Measurements from ENCODE around the gene ACAT2. TPM values are rescaled to one million over a fixed set of nuclear protein-coding genes. Genes with fewer than 3 reads are reported as not detected.
"Not testable (repeated sequence)": the region's sequence is repeated elsewhere in the genome, so short reads cannot be mapped to it uniquely, and the experiment has no call there.

The ACAT2 gene
- total RNA-seq: 26.6 and 34.1 TPM in 2 replicates

GRCh38 chr6:159761873-159762680 is at the start of gene ACAT2:
Gene ACAT2 (plus strand): TSS chr6:159762045. CDS start chr6:159762088, 43 bp downstream.
- peaks cover 4% of the 10 kb centered on the region for H3K36me3 ChIP-seq (ENCODE audit: control insufficient read depth, insufficient read depth, low read length)
- H3K4me3 ChIP-seq (ENCODE audit: low read depth, low read length): peak within 1 kb of the TSS; percentile 63
- no peak for TF ChIP-seq CTCF (IDR thresholded peaks at IDR 0.05; ENCODE audit: insufficient read depth, low read length, poor library complexity, severe bottlenecking)
- no peaks in the 10 kb centered on the region for H3K27me3 ChIP-seq (ENCODE audit: control insufficient read depth, insufficient read depth, low read length)
- DNase-seq (ENCODE audit: low read depth): peak; percentile 71

- not testable (repeated sequence) for H3K4me3 ChIP-seq (ENCODE audit: low read depth, low read length); H3K27me3 ChIP-seq (ENCODE audit: control insufficient read depth, insufficient read depth, low read length); H3K36me3 ChIP-seq (ENCODE audit: control insufficient read depth, insufficient read depth, low read length); DNase-seq (ENCODE audit: low read depth)
Measured at GRCh38 chr6:159712389-159712788, 49.5 kb upstream of the ACAT2 start.

GRCh38 chr6:159713984-159714383 is 47.9 kb upstream of the ACAT2 start:
- no peak overlapping the region for H3K4me3 ChIP-seq (ENCODE audit: low read depth, low read length)
- no peak for DNase-seq (ENCODE audit: low read depth)
- no peaks in the 10 kb centered on the region for H3K36me3 ChIP-seq (ENCODE audit: control insufficient read depth, insufficient read depth, low read length)
- TF ChIP-seq CTCF (IDR thresholded peaks at IDR 0.05; ENCODE audit: insufficient read depth, low read length, poor library complexity, severe bottlenecking): no peak
- H3K27me3 ChIP-seq (ENCODE audit: control insufficient read depth, insufficient read depth, low read length): no peaks in the 10 kb centered on the region

- no peaks in the 10 kb centered on the region for H3K27me3 ChIP-seq (ENCODE audit: control insufficient read depth, insufficient read depth, low read length)
- no peaks in the 10 kb centered on the region for H3K36me3 ChIP-seq (ENCODE audit: control insufficient read depth, insufficient read depth, low read length)
- H3K4me3 ChIP-seq (ENCODE audit: low read depth, low read length): no peak overlapping the region
- no peak for DNase-seq (ENCODE audit: low read depth)
- TF ChIP-seq CTCF (IDR thresholded peaks at IDR 0.05; ENCODE audit: insufficient read depth, low read length, poor library complexity, severe bottlenecking): no peak
Measured at GRCh38 chr6:159714404-159714803, 47.4 kb upstream of the ACAT2 start.

GRCh38 chr6:159715166-159715565 is 46.7 kb upstream of the ACAT2 start:
- Histone ChIP-seq H3K4me3 (ENCODE audit: low read depth, low read length) (no peak overlapping the region), H3K36me3 (ENCODE audit: control insufficient read depth, insufficient read depth, low read length) (no peaks in the 10 kb centered on the region), H3K27me3 (ENCODE audit: control insufficient read depth, insufficient read depth, low read length) (no peaks in the 10 kb centered on the region)
- TF ChIP-seq CTCF (IDR thresholded peaks at IDR 0.05; ENCODE audit: insufficient read depth, low read length, poor library complexity, severe bottlenecking): no peak
- DNase-seq (ENCODE audit: low read depth): no peak

- Histone ChIP-seq H3K27me3 (ENCODE audit: control insufficient read depth, insufficient read depth, low read length) (no peaks in the 10 kb centered on the region), H3K36me3 (ENCODE audit: control insufficient read depth, insufficient read depth, low read length) (no peaks in the 10 kb centered on the region), H3K4me3 (ENCODE audit: low read depth, low read length) (no peak overlapping the region)
- DNase-seq (ENCODE audit: low read depth): no peak
- no peak for TF ChIP-seq CTCF (IDR thresholded peaks at IDR 0.05; ENCODE audit: insufficient read depth, low read length, poor library complexity, severe bottlenecking)
Measured at GRCh38 chr6:159715605-159716004, 46.2 kb upstream of the ACAT2 start.

Measured in kidney epithelial cell (primary cell).